ENCODE data around the gene CADPS2. TPM values are rescaled to one million over a fixed set of nuclear protein-coding genes. Genes with fewer than 3 reads are reported as not detected.

Gene CADPS2
- total and polyA plus RNA-seq, 7 experiments from 2014 or later, result not detected

DNA sequence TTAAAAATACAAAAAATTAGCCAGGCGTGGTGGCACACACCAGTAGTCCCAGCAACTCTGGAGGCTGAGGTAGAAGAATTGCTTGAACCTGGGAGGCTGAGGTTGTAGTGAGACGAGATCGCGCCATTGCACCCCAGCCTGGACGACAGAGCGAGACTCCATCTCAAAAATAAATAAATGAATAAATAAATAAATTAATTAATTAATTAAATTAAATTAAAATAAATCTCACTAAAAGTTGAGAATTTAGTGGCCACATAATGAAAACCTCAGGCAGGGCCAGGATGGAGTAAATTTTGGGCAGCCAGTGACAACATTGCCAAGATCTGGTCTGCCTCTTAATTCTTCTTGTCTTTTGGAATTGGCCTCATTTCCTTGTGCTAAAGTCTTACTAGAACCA, 394.3 kb downstream of the CADPS2 start:
- H3K27me3 Mint-ChIP-seq, result no peaks in the 10 kb centered on the region
- H3K4me1 Mint-ChIP-seq, result no peaks in the 10 kb centered on the region
- H3K9me3 ChIP-seq (ENCODE audit: control insufficient read depth in 2 of 3, low read length in 3 of 3), result no peaks in the 10 kb centered on the region
- H3K4me3 Mint-ChIP-seq, result no peak overlapping the region
- H3K27ac Mint-ChIP-seq, result no peak overlapping the region
- no peaks in the 10 kb centered on the region for H3K36me3 Mint-ChIP-seq
- intact Hi-C loops (cut with micrococcal nuclease), result no loop called here
- no peak overlapping the region for H3K4me3 ChIP-seq (ENCODE audit: low read length)
- H3K27ac ChIP-seq (ENCODE audit: low read depth, low read length), result no peak overlapping the region
- no peaks in the 10 kb centered on the region for H3K4me1 ChIP-seq (ENCODE audit: control insufficient read depth in 2 of 2, insufficient read depth in 2 of 2, low read length in 2 of 2)
- POLR2A ChIA-PET, result no interaction called here
- no peaks in the 10 kb centered on the region for H3K36me3 ChIP-seq (ENCODE audit: control insufficient read depth in 2 of 3, insufficient read depth in 3 of 3, low read length in 3 of 3)
- CTCF ChIA-PET, result interaction anchor here (0.7 kb wide), 1 partner anchor 15 kb away, joined by 4 read pairs; no protein-coding TSS in a partner anchor
- H3K27me3 ChIP-seq (ENCODE audit: control insufficient read depth in 2 of 2, insufficient read depth in 2 of 2, low read length in 2 of 2), result no peaks in the 10 kb centered on the region
- peaks cover 0 to 6% (median 0%) of the 10 kb centered on the region in 11 donors for H3K9me3 Mint-ChIP-seq
- no peak for DNase-seq
- no peak for ATAC-seq

DNA sequence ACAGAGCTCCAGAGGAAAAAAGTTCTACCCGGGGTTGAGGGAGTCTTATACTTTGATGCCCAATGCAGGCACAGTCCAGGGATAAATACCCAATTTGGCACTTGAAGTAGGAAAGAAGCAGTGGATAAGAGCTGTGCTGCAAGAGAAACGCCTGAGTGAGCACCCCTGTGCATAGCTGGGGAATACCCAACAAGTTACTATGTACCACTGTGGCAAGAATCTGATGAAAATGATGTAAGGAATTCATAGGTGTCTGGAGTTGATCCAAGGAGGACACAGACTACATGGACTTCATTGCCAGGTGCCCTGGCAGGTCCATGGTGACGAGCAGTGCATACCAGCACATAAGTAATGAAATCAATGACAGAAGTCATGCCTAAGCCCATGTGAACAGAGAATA, 398.0 kb downstream of the CADPS2 start:
- DNase-seq, result no peak
- peaks cover 0 to 11% (median 0%) of the 10 kb centered on the region in 11 donors for H3K9me3 Mint-ChIP-seq
- H3K27ac ChIP-seq (ENCODE audit: low read depth, low read length), result no peak overlapping the region
- no peaks in the 10 kb centered on the region for H3K4me1 Mint-ChIP-seq
- H3K27me3 Mint-ChIP-seq, result no peaks in the 10 kb centered on the region
- ChIA-PET POLR2A (no interaction called here), CTCF (no interaction called here)
- no peak overlapping the region for H3K4me3 Mint-ChIP-seq
- ATAC-seq, result no peak
- no peaks in the 10 kb centered on the region for H3K36me3 Mint-ChIP-seq
- H3K27me3 ChIP-seq (ENCODE audit: control insufficient read depth in 2 of 2, insufficient read depth in 2 of 2, low read length in 2 of 2), result no peaks in the 10 kb centered on the region
- no peaks in the 10 kb centered on the region for H3K9me3 ChIP-seq (ENCODE audit: control insufficient read depth in 2 of 3, low read length in 3 of 3)
- no peaks in the 10 kb centered on the region for H3K36me3 ChIP-seq (ENCODE audit: control insufficient read depth in 2 of 3, insufficient read depth in 3 of 3, low read length in 3 of 3)
- H3K4me1 ChIP-seq (ENCODE audit: control insufficient read depth in 2 of 2, insufficient read depth in 2 of 2, low read length in 2 of 2), result no peaks in the 10 kb centered on the region
- H3K27ac Mint-ChIP-seq, result no peak overlapping the region
- H3K4me3 ChIP-seq (ENCODE audit: low read length), result no peak overlapping the region
- intact Hi-C loops (cut with micrococcal nuclease), result no loop called here

DNA sequence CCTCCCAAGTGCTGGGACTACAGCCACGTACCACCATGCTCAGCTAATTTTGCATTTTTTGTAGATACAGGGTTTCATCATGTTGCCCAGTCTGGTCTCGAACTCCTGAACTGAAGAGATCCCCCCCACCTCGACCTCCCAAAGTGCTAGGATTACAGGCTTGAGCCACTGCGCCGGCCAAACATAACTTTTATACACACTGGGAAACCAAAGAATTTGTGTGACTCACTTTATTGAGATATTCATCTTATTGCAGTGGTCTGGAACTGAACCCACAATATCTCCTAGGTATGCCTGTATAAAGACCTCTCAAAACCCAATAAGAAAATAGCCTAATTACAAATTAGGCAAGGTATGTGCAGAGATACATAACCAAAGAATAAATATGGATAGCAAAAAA, 399.1 kb downstream of the CADPS2 start:
- ATAC-seq, result no peak
- H3K27me3 ChIP-seq (ENCODE audit: control insufficient read depth in 2 of 2, insufficient read depth in 2 of 2, low read length in 2 of 2), result no peaks in the 10 kb centered on the region
- intact Hi-C loops (cut with micrococcal nuclease), result no loop called here
- no peaks in the 10 kb centered on the region for H3K9me3 ChIP-seq (ENCODE audit: control insufficient read depth in 2 of 3, low read length in 3 of 3)
- H3K27ac ChIP-seq (ENCODE audit: low read depth, low read length), result no peak overlapping the region
- no peak overlapping the region for H3K4me3 Mint-ChIP-seq
- ChIA-PET CTCF (no interaction called here), POLR2A (no interaction called here)
- H3K4me1 ChIP-seq (ENCODE audit: control insufficient read depth in 2 of 2, insufficient read depth in 2 of 2, low read length in 2 of 2), result no peaks in the 10 kb centered on the region
- H3K36me3 Mint-ChIP-seq, result no peaks in the 10 kb centered on the region
- H3K36me3 ChIP-seq (ENCODE audit: control insufficient read depth in 2 of 3, insufficient read depth in 3 of 3, low read length in 3 of 3), result no peaks in the 10 kb centered on the region
- DNase-seq, result no peak
- no peaks in the 10 kb centered on the region for H3K27me3 Mint-ChIP-seq
- H3K4me3 ChIP-seq (ENCODE audit: low read length), result no peak overlapping the region
- peaks cover 0 to 11% (median 0%) of the 10 kb centered on the region in 11 donors for H3K9me3 Mint-ChIP-seq
- H3K4me1 Mint-ChIP-seq, result no peaks in the 10 kb centered on the region
- H3K27ac Mint-ChIP-seq, result no peak overlapping the region

DNA sequence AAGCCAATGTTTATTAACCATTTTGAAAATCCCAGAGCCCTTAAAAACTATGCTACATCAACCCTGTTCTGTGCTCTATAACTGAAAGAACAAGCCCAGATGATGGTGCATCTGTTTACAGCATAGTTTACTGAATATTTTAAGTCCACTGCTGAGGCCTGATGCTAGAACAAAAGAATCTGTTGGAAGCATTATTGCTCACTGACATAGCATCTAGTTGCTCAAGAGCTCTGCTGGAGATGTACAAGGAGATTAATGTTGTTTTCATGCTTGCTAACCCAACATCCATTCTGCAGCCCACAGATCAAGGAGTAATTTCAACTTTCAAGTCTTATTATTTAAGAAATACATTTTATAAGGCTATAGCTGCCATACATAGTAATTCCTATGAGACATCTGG, 400.4 kb downstream of the CADPS2 start:
- Histone ChIP-seq H3K9me3 (ENCODE audit: control insufficient read depth in 2 of 3, low read length in 3 of 3) (no peaks in the 10 kb centered on the region), H3K36me3 (ENCODE audit: control insufficient read depth in 2 of 3, insufficient read depth in 3 of 3, low read length in 3 of 3) (no peaks in the 10 kb centered on the region), H3K27ac (ENCODE audit: low read depth, low read length) (no peak overlapping the region), H3K4me3 (ENCODE audit: low read length) (no peak overlapping the region), H3K27me3 (ENCODE audit: control insufficient read depth in 2 of 2, insufficient read depth in 2 of 2, low read length in 2 of 2) (no peaks in the 10 kb centered on the region), H3K4me1 (ENCODE audit: control insufficient read depth in 2 of 2, insufficient read depth in 2 of 2, low read length in 2 of 2) (no peaks in the 10 kb centered on the region)
- H3K9me3 Mint-ChIP-seq, result peaks cover 0 to 11% (median 1%) of the 10 kb centered on the region in 11 donors
- no peaks in the 10 kb centered on the region for H3K36me3 Mint-ChIP-seq
- H3K4me1 Mint-ChIP-seq, result no peaks in the 10 kb centered on the region
- ATAC-seq (no peak), DNase-seq (no peak)
- ChIA-PET POLR2A (no interaction called here), CTCF (no interaction called here)
- H3K27me3 Mint-ChIP-seq, result no peaks in the 10 kb centered on the region
- intact Hi-C loops (cut with micrococcal nuclease), result no loop called here
- H3K27ac Mint-ChIP-seq, result no peak overlapping the region
- no peak overlapping the region for H3K4me3 Mint-ChIP-seq

DNA sequence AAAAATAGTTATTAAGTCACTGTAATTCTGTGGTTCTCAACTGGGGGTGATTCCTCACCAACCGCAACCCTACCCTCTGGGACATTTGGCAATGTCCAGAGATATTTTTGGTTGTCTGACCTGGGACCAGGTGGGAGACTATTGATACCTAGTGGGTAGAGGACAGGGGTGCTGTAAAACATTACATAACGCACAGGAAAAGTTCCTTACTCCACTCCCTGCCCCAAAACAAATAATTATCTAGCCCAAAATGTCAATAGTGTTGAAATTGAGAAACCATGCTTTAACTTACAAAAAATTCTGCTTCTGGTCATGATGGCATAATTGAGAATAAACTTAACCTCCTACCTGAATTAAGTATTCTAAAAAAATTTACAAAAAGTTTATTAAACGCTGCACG, 404.0 kb downstream of the CADPS2 start:
- H3K27me3 ChIP-seq (ENCODE audit: control insufficient read depth in 2 of 2, insufficient read depth in 2 of 2, low read length in 2 of 2), result no peaks in the 10 kb centered on the region
- no peak overlapping the region for H3K4me3 ChIP-seq (ENCODE audit: low read length)
- CTCF ChIA-PET, result no interaction called here
- H3K27ac Mint-ChIP-seq, result no peak overlapping the region
- H3K4me1 Mint-ChIP-seq, result no peaks in the 10 kb centered on the region
- H3K9me3 ChIP-seq (ENCODE audit: control insufficient read depth in 2 of 3, low read length in 3 of 3), result no peaks in the 10 kb centered on the region
- DNase-seq, result no peak
- H3K4me1 ChIP-seq (ENCODE audit: control insufficient read depth in 2 of 2, insufficient read depth in 2 of 2, low read length in 2 of 2), result no peaks in the 10 kb centered on the region
- no peaks in the 10 kb centered on the region for H3K36me3 Mint-ChIP-seq
- H3K4me3 Mint-ChIP-seq, result no peak overlapping the region
- intact Hi-C loops (cut with micrococcal nuclease), result no loop called here
- no peak for ATAC-seq
- H3K36me3 ChIP-seq (ENCODE audit: control insufficient read depth in 2 of 3, insufficient read depth in 3 of 3, low read length in 3 of 3), result no peaks in the 10 kb centered on the region
- no peak overlapping the region for H3K27ac ChIP-seq (ENCODE audit: low read depth, low read length)
- H3K27me3 Mint-ChIP-seq, result no peaks in the 10 kb centered on the region
- H3K9me3 Mint-ChIP-seq, result peaks cover 0 to 9% (median 2%) of the 10 kb centered on the region in 11 donors
- POLR2A ChIA-PET, result no interaction called here

DNA sequence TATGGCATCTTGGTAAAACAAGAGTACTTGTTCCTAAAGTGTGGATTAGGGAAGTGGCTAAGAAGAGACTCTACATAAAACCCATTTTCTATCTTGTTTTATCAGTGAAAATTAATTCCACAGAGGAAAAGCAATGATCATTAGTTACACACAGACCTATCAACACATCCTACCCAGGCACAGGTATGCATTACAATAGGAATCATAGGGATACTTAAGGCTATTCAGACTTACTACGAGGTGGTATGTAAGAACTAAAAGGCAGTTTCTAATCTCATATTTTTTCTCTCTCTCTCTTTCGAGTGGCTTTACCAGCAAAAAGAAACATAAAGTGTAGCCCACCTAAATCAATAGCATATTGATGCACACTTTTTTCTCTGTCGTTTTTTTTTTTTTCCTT, 415.4 kb downstream of the CADPS2 start:
- CTCF ChIA-PET, result no interaction called here

DNA sequence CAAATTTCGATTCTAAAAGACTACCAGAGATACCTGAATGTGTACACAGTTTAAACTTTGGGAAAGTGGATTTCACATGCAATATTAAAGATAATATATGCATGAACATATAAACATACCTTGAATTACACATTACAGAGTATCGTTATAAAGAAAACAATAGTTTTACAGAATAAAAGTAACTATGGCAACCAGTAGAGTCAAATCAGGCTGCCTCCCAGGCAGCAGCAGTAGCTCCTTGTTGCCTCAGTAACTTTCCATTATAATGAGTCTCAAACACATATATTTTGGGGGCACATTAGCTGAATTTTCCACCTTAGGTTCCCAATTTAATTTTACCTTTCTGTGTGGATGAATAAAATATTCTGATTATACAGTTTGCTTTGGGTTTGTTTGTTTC, 417.3 kb downstream of the CADPS2 start:
- Mint-ChIP-seq H3K9me3 (peaks cover 0 to 12% (median 0%) of the 10 kb centered on the region in 11 donors), H3K4me1 (no peaks in the 10 kb centered on the region), H3K4me3 (no peak overlapping the region), H3K36me3 (no peaks in the 10 kb centered on the region), H3K27me3 (no peaks in the 10 kb centered on the region), H3K27ac (no peak overlapping the region)
- Histone ChIP-seq H3K27me3 (ENCODE audit: control insufficient read depth in 2 of 2, insufficient read depth in 2 of 2, low read length in 2 of 2) (no peaks in the 10 kb centered on the region), H3K4me1 (ENCODE audit: control insufficient read depth in 2 of 2, insufficient read depth in 2 of 2, low read length in 2 of 2) (no peaks in the 10 kb centered on the region), H3K4me3 (ENCODE audit: low read length) (no peak overlapping the region), H3K36me3 (ENCODE audit: control insufficient read depth in 2 of 3, insufficient read depth in 3 of 3, low read length in 3 of 3) (no peaks in the 10 kb centered on the region), H3K9me3 (ENCODE audit: control insufficient read depth in 2 of 3, low read length in 3 of 3) (no peaks in the 10 kb centered on the region), H3K27ac (ENCODE audit: low read depth, low read length) (no peak overlapping the region)
- intact Hi-C loops (cut with micrococcal nuclease), result no loop called here
- CTCF ChIA-PET, result no interaction called here
- ATAC-seq, result no peak
- DNase-seq, result no peak
- POLR2A ChIA-PET, result no interaction called here

More for the DNA sequence above, 415.4 kb downstream of the CADPS2 start:
- no peaks in the 10 kb centered on the region for H3K4me1 Mint-ChIP-seq
- H3K36me3 Mint-ChIP-seq, result no peaks in the 10 kb centered on the region
- H3K4me3 Mint-ChIP-seq, result no peak overlapping the region
- no peaks in the 10 kb centered on the region for H3K27me3 Mint-ChIP-seq
- Histone ChIP-seq H3K36me3 (ENCODE audit: control insufficient read depth in 2 of 3, insufficient read depth in 3 of 3, low read length in 3 of 3) (no peaks in the 10 kb centered on the region), H3K27ac (ENCODE audit: low read depth, low read length) (no peak overlapping the region), H3K27me3 (ENCODE audit: control insufficient read depth in 2 of 2, insufficient read depth in 2 of 2, low read length in 2 of 2) (no peaks in the 10 kb centered on the region), H3K9me3 (ENCODE audit: control insufficient read depth in 2 of 3, low read length in 3 of 3) (no peaks in the 10 kb centered on the region), H3K4me3 (ENCODE audit: low read length) (no peak overlapping the region), H3K4me1 (ENCODE audit: control insufficient read depth in 2 of 2, insufficient read depth in 2 of 2, low read length in 2 of 2) (no peaks in the 10 kb centered on the region)
- intact Hi-C loops (cut with micrococcal nuclease), result no loop called here
- H3K9me3 Mint-ChIP-seq, result peaks cover 0 to 12% (median 0%) of the 10 kb centered on the region in 11 donors
- ATAC-seq, result no peak
- POLR2A ChIA-PET, result no interaction called here
- DNase-seq, result no peak
- H3K27ac Mint-ChIP-seq, result no peak overlapping the region
